ENCODE measurements around the gene ATXN2L. TPM values are rescaled to one million over a fixed set of nuclear protein-coding genes. Genes with fewer than 3 reads are reported as not detected.

ATXN2L gene
- total RNA-seq, 2 donors from 2014 or later, result 456 to 594 TPM

GRCh38 chr16:28844226-28844885, 21.6 kb downstream of the ATXN2L start:
- ATAC-seq (replicated peaks in 1 of 2) (no peak), DNase-seq (peak in 1 of 2 donors; percentile 12)
- Mint-ChIP-seq H3K27ac (peak overlapping the region; percentile 33), H3K27me3 (ENCODE audit: low read depth) (no peaks in the 10 kb centered on the region), H3K4me1 (ENCODE audit: low read depth) (peaks cover 28% of the 10 kb centered on the region), H3K9me3 (no peaks in the 10 kb centered on the region), H3K4me3 (peak overlapping the region; percentile 95 to 98), H3K36me3 (ENCODE audit: insufficient read depth in 2 of 2) (peaks cover 0 to 6% of the 10 kb centered on the region in 2 donors)

- H3K9me3 Mint-ChIP-seq, result no peaks in the 10 kb centered on the region
- H3K4me1 Mint-ChIP-seq (ENCODE audit: low read depth), result peaks cover 28% of the 10 kb centered on the region
- H3K27me3 Mint-ChIP-seq (ENCODE audit: low read depth), result no peaks in the 10 kb centered on the region
- peak overlapping the region; percentile 95 to 98 for H3K4me3 Mint-ChIP-seq
- ATAC-seq (replicated peaks in 1 of 2) (peak; percentile 8), DNase-seq (peak; percentile 50 to 57)
- peaks cover 0 to 6% of the 10 kb centered on the region in 2 donors for H3K36me3 Mint-ChIP-seq (ENCODE audit: insufficient read depth in 2 of 2)
- H3K27ac Mint-ChIP-seq, result peak overlapping the region; percentile 95
Observed at GRCh38 chr16:28845293-28845692, 22.5 kb downstream of the ATXN2L start.

- H3K27ac Mint-ChIP-seq, result peak overlapping the region; percentile 95
- ATAC-seq (replicated peaks in 1 of 2) (peak in 1 of 2 donors; percentile 1), DNase-seq (no peak)
- peak overlapping the region; percentile 95 to 98 for H3K4me3 Mint-ChIP-seq
- peaks cover 0 to 6% of the 10 kb centered on the region in 2 donors for H3K36me3 Mint-ChIP-seq (ENCODE audit: insufficient read depth in 2 of 2)
- no peaks in the 10 kb centered on the region for H3K9me3 Mint-ChIP-seq
- H3K4me1 Mint-ChIP-seq (ENCODE audit: low read depth), result peaks cover 28% of the 10 kb centered on the region
- H3K27me3 Mint-ChIP-seq (ENCODE audit: low read depth), result no peaks in the 10 kb centered on the region
Observed at GRCh38 chr16:28845761-28846079, 22.9 kb downstream of the ATXN2L start.

GRCh38 chr16:28846080-28846932, 23.5 kb downstream of the ATXN2L start, which contains the start of gene TUFM:
TSS of gene TUFM (minus strand) at chr16:28846348. CDS start at chr16:28846269, 79 bp downstream.
- DNase-seq (peak; percentile 98 to 99), ATAC-seq (replicated peaks in 1 of 2) (peak; percentile 93 to 95)
- H3K36me3 Mint-ChIP-seq (ENCODE audit: insufficient read depth in 2 of 2), result peaks cover 0 to 6% of the 10 kb centered on the region in 2 donors
- H3K4me3 Mint-ChIP-seq, result peak within 1 kb of the TSS; percentile 95 to 98
- H3K9me3 Mint-ChIP-seq, result no peaks in the 10 kb centered on the region
- H3K27ac Mint-ChIP-seq, result peak within 1 kb of the TSS; percentile 95
- H3K4me1 Mint-ChIP-seq (ENCODE audit: low read depth), result peaks cover 28% of the 10 kb centered on the region
- H3K27me3 Mint-ChIP-seq (ENCODE audit: low read depth), result no peaks in the 10 kb centered on the region

GRCh38 chr16:28846933-28847273, 24.1 kb downstream of the ATXN2L start:
- Mint-ChIP-seq H3K4me1 (ENCODE audit: low read depth) (peaks cover 28% of the 10 kb centered on the region), H3K9me3 (no peaks in the 10 kb centered on the region), H3K27ac (peak overlapping the region; percentile 95), H3K4me3 (peak overlapping the region; percentile 95 to 98), H3K36me3 (ENCODE audit: insufficient read depth in 2 of 2) (peaks cover 0 to 6% of the 10 kb centered on the region in 2 donors), H3K27me3 (ENCODE audit: low read depth) (no peaks in the 10 kb centered on the region)
- peak; percentile 15 to 18 for DNase-seq
- ATAC-seq (replicated peaks in 1 of 2), result peak; percentile 2 to 9

GRCh38 chr16:28858421-28858820, 35.6 kb downstream of the ATXN2L start:
- ATAC-seq (replicated peaks in 1 of 2), result no peak
- no peaks in the 10 kb centered on the region for H3K9me3 Mint-ChIP-seq

GRCh38 chr16:28859326-28859725, 36.5 kb downstream of the ATXN2L start:
- H3K4me3 Mint-ChIP-seq, result no peak overlapping the region
- no peak overlapping the region for H3K27ac Mint-ChIP-seq
- ATAC-seq (replicated peaks in 1 of 2), result no peak

More at GRCh38 chr16:28858421-28858820, 35.6 kb downstream of the ATXN2L start:
- Mint-ChIP-seq H3K27me3 (ENCODE audit: low read depth) (no peaks in the 10 kb centered on the region), H3K4me3 (no peak overlapping the region), H3K36me3 (ENCODE audit: insufficient read depth in 2 of 2) (peaks cover 2 to 4% of the 10 kb centered on the region in 2 donors), H3K4me1 (ENCODE audit: low read depth) (peaks cover 16% of the 10 kb centered on the region), H3K27ac (no peak overlapping the region)
- DNase-seq, result no peak

GRCh38 chr16:28863929-28864793, 41.4 kb downstream of the ATXN2L start:
- Mint-ChIP-seq H3K27ac (peak overlapping the region; percentile 52), H3K27me3 (ENCODE audit: low read depth) (no peaks in the 10 kb centered on the region), H3K36me3 (ENCODE audit: insufficient read depth in 2 of 2) (peaks cover 2 to 4% of the 10 kb centered on the region in 2 donors), H3K4me1 (ENCODE audit: low read depth) (peaks cover 33% of the 10 kb centered on the region), H3K9me3 (no peaks in the 10 kb centered on the region), H3K4me3 (peak overlapping the region; percentile 87 to 97)
- DNase-seq (no peak), ATAC-seq (replicated peaks in 1 of 2) (no peak)

More at GRCh38 chr16:28859326-28859725, 36.5 kb downstream of the ATXN2L start:
- no peaks in the 10 kb centered on the region for H3K9me3 Mint-ChIP-seq
- no peaks in the 10 kb centered on the region for H3K27me3 Mint-ChIP-seq (ENCODE audit: low read depth)
- H3K36me3 Mint-ChIP-seq (ENCODE audit: insufficient read depth in 2 of 2), result peaks cover 2 to 4% of the 10 kb centered on the region in 2 donors
- no peak for DNase-seq
- peaks cover 20% of the 10 kb centered on the region for H3K4me1 Mint-ChIP-seq (ENCODE audit: low read depth)

GRCh38 chr16:28865001-28865688, 42.3 kb downstream of the ATXN2L start:
- peaks cover 2 to 7% of the 10 kb centered on the region in 2 donors for H3K36me3 Mint-ChIP-seq (ENCODE audit: insufficient read depth in 2 of 2)
- peaks cover 33% of the 10 kb centered on the region for H3K4me1 Mint-ChIP-seq (ENCODE audit: low read depth)
- no peaks in the 10 kb centered on the region for H3K27me3 Mint-ChIP-seq (ENCODE audit: low read depth)
- H3K9me3 Mint-ChIP-seq, result no peaks in the 10 kb centered on the region
- H3K4me3 Mint-ChIP-seq, result peak overlapping the region; percentile 87 to 97
- H3K27ac Mint-ChIP-seq, result no peak overlapping the region
- DNase-seq (no peak), ATAC-seq (replicated peaks in 1 of 2) (no peak)

GRCh38 chr16:28865722-28866453, 43.1 kb downstream of the ATXN2L start:
- ATAC-seq (replicated peaks in 1 of 2) (no peak), DNase-seq (no peak)
- peak overlapping the region in 1 of 2 donors; percentile 87 for H3K4me3 Mint-ChIP-seq
- peaks cover 33% of the 10 kb centered on the region for H3K4me1 Mint-ChIP-seq (ENCODE audit: low read depth)
- H3K36me3 Mint-ChIP-seq (ENCODE audit: insufficient read depth in 2 of 2), result peaks cover 2 to 13% of the 10 kb centered on the region in 2 donors
- no peak overlapping the region for H3K27ac Mint-ChIP-seq
- no peaks in the 10 kb centered on the region for H3K27me3 Mint-ChIP-seq (ENCODE audit: low read depth)
- H3K9me3 Mint-ChIP-seq, result no peaks in the 10 kb centered on the region

GRCh38 chr16:28866454-28866804, 43.6 kb downstream of the ATXN2L start:
- no peaks in the 10 kb centered on the region for H3K27me3 Mint-ChIP-seq (ENCODE audit: low read depth)
- ATAC-seq (replicated peaks in 1 of 2), result no peak
- H3K36me3 Mint-ChIP-seq (ENCODE audit: insufficient read depth in 2 of 2), result peaks cover 2 to 13% of the 10 kb centered on the region in 2 donors
- peaks cover 33% of the 10 kb centered on the region for H3K4me1 Mint-ChIP-seq (ENCODE audit: low read depth)
- DNase-seq, result no peak
- H3K27ac Mint-ChIP-seq, result no peak overlapping the region
- no peak overlapping the region for H3K4me3 Mint-ChIP-seq
- no peaks in the 10 kb centered on the region for H3K9me3 Mint-ChIP-seq

- Mint-ChIP-seq H3K27ac (no peak overlapping the region), H3K9me3 (no peaks in the 10 kb centered on the region), H3K4me1 (ENCODE audit: low read depth) (peaks cover 27% of the 10 kb centered on the region), H3K4me3 (no peak overlapping the region), H3K36me3 (ENCODE audit: insufficient read depth in 2 of 2) (peaks cover 2 to 11% of the 10 kb centered on the region in 2 donors), H3K27me3 (ENCODE audit: low read depth) (no peaks in the 10 kb centered on the region)
- DNase-seq (no peak), ATAC-seq (replicated peaks in 1 of 2) (no peak)
Observed at GRCh38 chr16:28867241-28867640, 44.4 kb downstream of the ATXN2L start.
